ENCODE measurements around the gene LRIG3.

DNA sequence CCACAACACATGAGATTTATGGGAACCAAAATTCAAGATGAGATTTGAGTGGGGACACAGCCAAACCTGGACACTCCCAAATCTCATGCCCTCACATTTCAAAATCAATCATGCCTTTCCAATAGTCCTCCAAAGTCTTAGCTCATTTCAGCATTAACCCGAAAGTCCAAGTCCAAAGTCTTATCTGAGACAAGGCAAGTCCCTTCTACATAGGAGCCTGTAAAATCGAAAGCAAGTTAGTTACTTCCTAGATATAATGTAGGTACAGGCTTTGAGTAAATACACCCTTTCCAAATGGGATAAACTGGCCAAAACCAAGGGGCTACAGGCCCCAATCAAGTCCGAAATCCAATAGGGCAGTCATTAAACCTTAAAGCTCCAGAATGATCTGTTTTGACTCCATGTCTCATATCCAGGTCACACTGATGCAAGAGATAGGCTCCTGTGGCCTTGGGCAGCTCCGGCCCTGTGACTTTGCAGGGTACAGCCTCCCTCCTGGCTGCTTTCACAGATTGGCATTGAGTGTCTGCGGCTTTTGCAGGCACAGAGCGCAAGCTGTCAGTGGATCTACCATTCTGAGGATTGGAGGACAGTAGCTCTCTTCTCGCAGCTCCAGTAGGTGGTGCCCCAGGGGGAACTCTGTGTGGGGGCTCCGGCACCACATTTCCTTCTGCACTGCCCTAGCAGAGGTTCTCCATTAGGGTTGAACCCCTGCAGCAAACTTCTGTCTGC lies 60.1 kb downstream of the LRIG3 start:
- TF ChIP-seq MYNN (IDR thresholded peaks at IDR 0.05) (no peak), MYNN (CRISPR knock-in tag; IDR thresholded peaks at IDR 0.05) (no peak), ZNF274 (IDR thresholded peaks at IDR 0.05; ENCODE audit: borderline replicate concordance, low read depth, low read length) (no peak), HNRNPL (IDR thresholded peaks at IDR 0.05; ENCODE audit: low read depth, low read length) (no peak), JUN (IDR thresholded peaks at IDR 0.05; ENCODE audit: borderline replicate concordance, low read depth, low read length) (no peak), JUN (CRISPR knock-in tag; IDR thresholded peaks at IDR 0.05; ENCODE audit: borderline replicate concordance) (no peak), POLR2A (conservative IDR thresholded peaks at IDR 0.05) (no peak), CHCHD3 (CRISPR knock-in tag; IDR thresholded peaks at IDR 0.05) (no peak), KAT8 (IDR thresholded peaks at IDR 0.05; ENCODE audit: low read depth) (no peak), XRCC3 (IDR thresholded peaks at IDR 0.05) (no peak)
- TF ChIP-seq, protein P1, sequence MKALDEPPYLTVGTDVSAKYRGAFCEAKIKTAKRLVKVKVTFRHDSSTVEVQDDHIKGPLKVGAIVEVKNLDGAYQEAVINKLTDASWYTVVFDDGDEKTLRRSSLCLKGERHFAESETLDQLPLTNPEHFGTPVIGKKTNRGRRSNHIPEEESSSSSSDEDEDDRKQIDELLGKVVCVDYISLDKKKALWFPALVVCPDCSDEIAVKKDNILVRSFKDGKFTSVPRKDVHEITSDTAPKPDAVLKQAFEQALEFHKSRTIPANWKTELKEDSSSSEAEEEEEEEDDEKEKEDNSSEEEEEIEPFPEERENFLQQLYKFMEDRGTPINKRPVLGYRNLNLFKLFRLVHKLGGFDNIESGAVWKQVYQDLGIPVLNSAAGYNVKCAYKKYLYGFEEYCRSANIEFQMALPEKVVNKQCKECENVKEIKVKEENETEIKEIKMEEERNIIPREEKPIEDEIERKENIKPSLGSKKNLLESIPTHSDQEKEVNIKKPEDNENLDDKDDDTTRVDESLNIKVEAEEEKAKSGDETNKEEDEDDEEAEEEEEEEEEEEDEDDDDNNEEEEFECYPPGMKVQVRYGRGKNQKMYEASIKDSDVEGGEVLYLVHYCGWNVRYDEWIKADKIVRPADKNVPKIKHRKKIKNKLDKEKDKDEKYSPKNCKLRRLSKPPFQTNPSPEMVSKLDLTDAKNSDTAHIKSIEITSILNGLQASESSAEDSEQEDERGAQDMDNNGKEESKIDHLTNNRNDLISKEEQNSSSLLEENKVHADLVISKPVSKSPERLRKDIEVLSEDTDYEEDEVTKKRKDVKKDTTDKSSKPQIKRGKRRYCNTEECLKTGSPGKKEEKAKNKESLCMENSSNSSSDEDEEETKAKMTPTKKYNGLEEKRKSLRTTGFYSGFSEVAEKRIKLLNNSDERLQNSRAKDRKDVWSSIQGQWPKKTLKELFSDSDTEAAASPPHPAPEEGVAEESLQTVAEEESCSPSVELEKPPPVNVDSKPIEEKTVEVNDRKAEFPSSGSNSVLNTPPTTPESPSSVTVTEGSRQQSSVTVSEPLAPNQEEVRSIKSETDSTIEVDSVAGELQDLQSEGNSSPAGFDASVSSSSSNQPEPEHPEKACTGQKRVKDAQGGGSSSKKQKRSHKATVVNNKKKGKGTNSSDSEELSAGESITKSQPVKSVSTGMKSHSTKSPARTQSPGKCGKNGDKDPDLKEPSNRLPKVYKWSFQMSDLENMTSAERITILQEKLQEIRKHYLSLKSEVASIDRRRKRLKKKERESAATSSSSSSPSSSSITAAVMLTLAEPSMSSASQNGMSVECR (CRISPR knock-in tag; IDR thresholded peaks at IDR 0.05), result no peak

All from K562 (cell line).